RWPE2 (cell line): Measurements from ENCODE around the gene FNIP2.

Experiments
- ATAC-seq: fragments of 200-7000 bp; cut with Tn5 transposase; 3 replicates; pipeline ENCODE4 v1.9.1; 2021; ENCODE audit warnings: low read depth
- DNase-seq: peaks from one replicate; pipeline ENCODE4 v3.0.0-alpha.2; 2020; ENCODE audit warnings: low spot score
- H3K27ac ChIP-seq: fragments of 450-650 bp; 2 replicates; pipeline ENCODE4 v1.5.1; 2017; ENCODE audit warnings: mild to moderate bottlenecking; ENCODE audit not compliant: poor library complexity, severe bottlenecking
- H3K27me3 ChIP-seq: fragments of 250-450 bp; sonication (Bioruptor Pico); 2 replicates; pipeline ENCODE4 v1.5.1; 2021; ENCODE audit warnings: mild to moderate bottlenecking, moderate library complexity; ENCODE audit not compliant: insufficient read depth, poor library complexity, severe bottlenecking
- H3K36me3 ChIP-seq: fragments of 250-450 bp; sonication (Bioruptor Pico); 2 replicates; pipeline ENCODE4 v1.5.1; 2020; ENCODE audit warnings: low read depth, mild to moderate bottlenecking, moderate library complexity
- H3K4me1 ChIP-seq: fragments of 250-450 bp; sonication (Bioruptor Pico); 2 replicates; pipeline ENCODE4 v1.5.1; 2021; ENCODE audit warnings: mild to moderate bottlenecking, moderate library complexity; ENCODE audit not compliant: insufficient read depth, poor library complexity, severe bottlenecking
- H3K4me3 ChIP-seq: fragments of 250-450 bp; sonication (Bioruptor Pico); 2 replicates; pipeline ENCODE4 v1.5.1; 2021; ENCODE audit warnings: mild to moderate bottlenecking, moderate library complexity; ENCODE audit not compliant: severe bottlenecking
- H3K9me3 ChIP-seq: fragments of 250-450 bp; sonication (Bioruptor Pico); 2 replicates; pipeline ENCODE4 v1.5.1; 2021; ENCODE audit warnings: mild to moderate bottlenecking, moderate library complexity; ENCODE audit not compliant: severe bottlenecking
- CTCF ChIP-seq: fragments of 450-650 bp; IDR thresholded peaks from one replicate; pipeline ENCODE4 v1.5.1; 2017; ENCODE audit warnings: mild to moderate bottlenecking, moderate library complexity; ENCODE audit not compliant: poor library complexity, severe bottlenecking

The FNIP2 gene

GRCh38 chr4:158938220-158939044, 169.6 kb downstream of the FNIP2 start:
- H3K27ac ChIP-seq = no peak overlapping the region
- no peak overlapping the region for H3K4me3 ChIP-seq
- no peaks in the 10 kb centered on the region for H3K27me3 ChIP-seq
- DNase-seq = no peak
- TF ChIP-seq CTCF = no peak
- ATAC-seq = no peak
- H3K36me3 ChIP-seq = no peaks in the 10 kb centered on the region
- no peaks in the 10 kb centered on the region for H3K9me3 ChIP-seq
- no peaks in the 10 kb centered on the region for H3K4me1 ChIP-seq

GRCh38 chr4:158940271-158940670, 171.4 kb downstream of the FNIP2 start:
- H3K9me3 ChIP-seq = no peaks in the 10 kb centered on the region
- H3K4me3 ChIP-seq = no peak overlapping the region
- no peak for TF ChIP-seq CTCF
- no peaks in the 10 kb centered on the region for H3K27me3 ChIP-seq
- no peaks in the 10 kb centered on the region for H3K36me3 ChIP-seq
- no peaks in the 10 kb centered on the region for H3K4me1 ChIP-seq
- no peak for DNase-seq
- H3K27ac ChIP-seq = no peak overlapping the region
- no peak for ATAC-seq

- no peak overlapping the region for H3K4me3 ChIP-seq
- TF ChIP-seq CTCF = no peak
- no peaks in the 10 kb centered on the region for H3K4me1 ChIP-seq
Measured at GRCh38 chr4:158941321-158941720, 172.5 kb downstream of the FNIP2 start.

GRCh38 chr4:158941895-158942294, 173.1 kb downstream of the FNIP2 start:
- H3K4me3 ChIP-seq = no peak overlapping the region
- DNase-seq (no peak), ATAC-seq (no peak)
- no peaks in the 10 kb centered on the region for H3K36me3 ChIP-seq
- no peaks in the 10 kb centered on the region for H3K27me3 ChIP-seq
- no peak for TF ChIP-seq CTCF
- H3K9me3 ChIP-seq = no peaks in the 10 kb centered on the region
- no peaks in the 10 kb centered on the region for H3K4me1 ChIP-seq
- no peak overlapping the region for H3K27ac ChIP-seq

More at GRCh38 chr4:158941321-158941720, 172.5 kb downstream of the FNIP2 start:
- Histone ChIP-seq H3K9me3 (no peaks in the 10 kb centered on the region), H3K27ac (no peak overlapping the region), H3K27me3 (no peaks in the 10 kb centered on the region), H3K36me3 (no peaks in the 10 kb centered on the region)
- DNase-seq (no peak), ATAC-seq (no peak)

- H3K27me3 ChIP-seq = no peaks in the 10 kb centered on the region
- DNase-seq (no peak), ATAC-seq (no peak)
- no peaks in the 10 kb centered on the region for H3K9me3 ChIP-seq
- H3K4me3 ChIP-seq = no peak overlapping the region
- no peaks in the 10 kb centered on the region for H3K36me3 ChIP-seq
- H3K27ac ChIP-seq = no peak overlapping the region
- H3K4me1 ChIP-seq = peaks cover 3% of the 10 kb centered on the region
- no peak for TF ChIP-seq CTCF
Measured at GRCh38 chr4:158945529-158946108, 176.8 kb downstream of the FNIP2 start.
